Mononuclear cell (primary cell): ENCODE results near the gene MSL3B. TPM values are rescaled to one million over a fixed set of nuclear protein-coding genes. Genes with fewer than 3 reads are reported as not detected.

ENCODE experiments used
- H3K27me3 ChIP-seq: 2 replicates; pipeline ENCODE4 v1.6.0; 2011; ENCODE audit warnings: low read length, control low read depth; ENCODE audit not compliant: insufficient read depth
- H3K4me1 ChIP-seq: 2 replicates; pipeline ENCODE4 v1.5.1; 2011; ENCODE audit warnings: mild to moderate bottlenecking, low read length, control low read depth; ENCODE audit not compliant: insufficient read depth
- H3K4me3 ChIP-seq: 2 replicates; pipeline ENCODE4 v1.5.1; 2011; ENCODE audit warnings: mild to moderate bottlenecking, low read length, moderate library complexity
- H3K9me3 ChIP-seq: 2 replicates; pipeline ENCODE4 v1.5.1; 2011; ENCODE audit warnings: low read depth, mild to moderate bottlenecking, control low read depth, low read length
- total RNA-seq: library from RNA; depleted of rRNA; stranded (reverse); fragments of >200 nt; gene quantifications from one replicate; pipeline ENCODE4 v1.2.3, GENCODE V29; 2012

Gene MSL3B

GRCh38 chr2:233818639-233819621, 49.3 kb downstream of the MSL3B start:
- no peaks in the 10 kb centered on the region for H3K27me3 ChIP-seq
- no peak overlapping the region for H3K4me3 ChIP-seq
- no peaks in the 10 kb centered on the region for H3K4me1 ChIP-seq
- no peaks in the 10 kb centered on the region for H3K9me3 ChIP-seq

GRCh38 chr2:233817995-233818638, 50.1 kb downstream of the MSL3B start:
- no peaks in the 10 kb centered on the region for H3K4me1 ChIP-seq
- no peaks in the 10 kb centered on the region for H3K9me3 ChIP-seq
- no peak overlapping the region for H3K4me3 ChIP-seq
- H3K27me3 ChIP-seq: no peaks in the 10 kb centered on the region

DNA sequence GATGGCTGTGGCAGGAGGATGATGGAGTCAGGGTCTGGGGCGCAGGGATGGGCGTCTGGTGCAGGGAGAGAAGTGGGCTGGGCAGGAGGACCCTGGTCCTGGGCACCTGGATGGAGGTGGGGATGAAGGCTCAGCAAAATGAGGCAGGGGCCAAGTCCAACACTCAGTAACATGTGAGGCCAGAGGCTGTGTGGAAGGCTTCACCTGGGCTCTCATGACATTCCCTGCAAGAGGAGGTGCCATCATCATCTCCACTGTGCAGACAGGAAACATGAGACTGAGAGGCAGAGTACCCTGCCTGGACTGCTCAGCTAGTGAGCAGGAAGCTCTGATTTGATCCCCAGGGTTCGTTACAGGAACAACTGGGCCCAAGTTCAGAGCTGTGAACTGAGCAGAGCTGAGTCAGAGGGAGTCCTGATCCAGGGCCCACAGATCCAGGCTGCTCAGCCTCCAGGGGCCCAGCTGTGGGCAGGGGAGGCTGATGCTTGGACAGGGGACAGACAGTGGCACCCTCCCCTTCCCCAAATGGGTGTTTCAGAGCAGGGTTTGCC, 50.8 kb downstream of the MSL3B start:
- H3K4me1 ChIP-seq: no peaks in the 10 kb centered on the region
- no peaks in the 10 kb centered on the region for H3K9me3 ChIP-seq
- H3K27me3 ChIP-seq: no peaks in the 10 kb centered on the region
- H3K4me3 ChIP-seq: no peak overlapping the region

- Histone ChIP-seq H3K4me1 (no peaks in the 10 kb centered on the region), H3K9me3 (no peaks in the 10 kb centered on the region), H3K4me3 (no peak overlapping the region), H3K27me3 (no peaks in the 10 kb centered on the region)
Observed at GRCh38 chr2:233816771-233817170, 51.4 kb downstream of the MSL3B start.

GRCh38 chr2:233816334-233816733, 51.9 kb downstream of the MSL3B start:
- Histone ChIP-seq H3K27me3 (no peaks in the 10 kb centered on the region), H3K4me3 (no peak overlapping the region), H3K4me1 (no peaks in the 10 kb centered on the region), H3K9me3 (no peaks in the 10 kb centered on the region)

- Histone ChIP-seq H3K9me3 (no peaks in the 10 kb centered on the region), H3K4me3 (no peak overlapping the region), H3K27me3 (no peaks in the 10 kb centered on the region), H3K4me1 (no peaks in the 10 kb centered on the region)
Observed at GRCh38 chr2:233815861-233816260, 52.3 kb downstream of the MSL3B start.

Other genes starting within 250 kb of the MSL3B start
- gene UGT1A10, start 231.9 kb downstream of the MSL3B start, total RNA-seq: not detected
- not detected for gene UGT1A9, start 196.5 kb downstream of the MSL3B start, total RNA-seq
- gene UGT1A7, start 186.5 kb downstream of the MSL3B start, total RNA-seq: not detected
- not detected for gene UGT1A6, start 175.5 kb downstream of the MSL3B start, total RNA-seq
- not detected for gene UGT1A5, start 155.5 kb downstream of the MSL3B start, total RNA-seq
- gene UGT1A4, start 149.7 kb downstream of the MSL3B start, total RNA-seq: not detected
- gene UGT1A3, start 139.3 kb downstream of the MSL3B start, total RNA-seq: not detected
- not detected for gene UGT1A1, start 108.1 kb downstream of the MSL3B start, total RNA-seq
- gene MROH2A, start 90.1 kb downstream of the MSL3B start, total RNA-seq: not detected
- 0.31 TPM for gene HJURP, start 13.9 kb downstream of the MSL3B start, total RNA-seq
- gene TRPM8, start 49.0 kb upstream of the MSL3B start, total RNA-seq: not detected
- gene SPP2, start 182.3 kb upstream of the MSL3B start, total RNA-seq: not detected